ENCODE results near the gene MMP14.

GRCh38 chr14:22865424-22866405 lies 29.3 kb downstream of the MMP14 start:
- no peak; the same call in 1 of the 2 replicates for TF ChIP-seq CTCF (conservative IDR thresholded peaks at IDR 0.05)
- no peak for TF ChIP-seq ZFX (IDR thresholded peaks at IDR 0.05)

All from C4-2B (cell line).